ENCODE results near the gene PTTG2. TPM values are rescaled to one million over a fixed set of nuclear protein-coding genes. Genes with fewer than 3 reads are reported as not detected.

PTTG2 gene
- total and polyA plus RNA-seq, 2 of the 13 experiments (the other 11 are each of a cell fraction or from before 2014, with no cell fraction given): not detected

DNA sequence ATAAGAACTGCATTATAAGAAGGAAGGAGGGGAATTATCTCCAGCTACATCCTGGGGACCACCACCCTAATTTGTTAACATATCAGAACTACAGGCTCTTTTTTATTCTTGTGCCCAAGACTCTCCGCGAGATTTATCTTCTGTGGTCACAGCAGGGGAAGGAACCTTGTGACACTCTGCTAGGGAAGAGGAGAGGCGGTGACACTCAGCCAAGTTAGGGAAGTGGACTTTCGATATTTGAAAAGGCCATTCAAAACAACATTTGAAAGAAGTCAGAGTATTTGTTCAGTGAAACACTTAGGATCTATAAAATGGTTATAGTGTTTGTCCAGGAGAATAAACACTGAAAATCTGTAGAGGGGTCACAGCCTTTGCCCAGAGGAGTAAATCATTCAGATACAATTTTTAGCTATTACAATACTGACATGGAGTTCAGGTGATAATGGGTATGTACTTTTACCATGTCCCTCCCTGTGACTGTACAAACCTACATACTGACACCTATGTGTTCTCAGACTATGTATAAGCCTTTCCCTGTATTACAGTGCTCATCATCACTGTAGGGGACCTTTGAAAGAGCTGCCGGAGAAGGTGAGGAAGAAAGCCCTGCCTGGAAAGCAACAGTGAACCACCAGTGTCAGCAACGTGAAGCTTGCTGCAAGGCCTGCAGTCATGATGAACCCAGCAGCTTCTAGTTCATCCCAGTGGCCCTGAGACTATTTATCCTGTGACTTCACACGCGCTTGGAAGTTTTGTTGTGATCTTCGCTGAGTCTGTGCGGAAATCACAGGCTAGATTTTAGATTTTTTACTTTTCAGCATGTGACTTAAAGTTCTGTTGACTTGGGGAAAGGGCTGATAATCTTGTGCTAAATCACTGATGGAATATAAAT, 8.5 kb upstream of the PTTG2 start (continued):
- TF ChIP-seq, protein P1, sequence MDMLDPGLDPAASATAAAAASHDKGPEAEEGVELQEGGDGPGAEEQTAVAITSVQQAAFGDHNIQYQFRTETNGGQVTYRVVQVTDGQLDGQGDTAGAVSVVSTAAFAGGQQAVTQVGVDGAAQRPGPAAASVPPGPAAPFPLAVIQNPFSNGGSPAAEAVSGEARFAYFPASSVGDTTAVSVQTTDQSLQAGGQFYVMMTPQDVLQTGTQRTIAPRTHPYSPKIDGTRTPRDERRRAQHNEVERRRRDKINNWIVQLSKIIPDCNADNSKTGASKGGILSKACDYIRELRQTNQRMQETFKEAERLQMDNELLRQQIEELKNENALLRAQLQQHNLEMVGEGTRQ (IDR thresholded peaks at IDR 0.05; ENCODE audit: low read depth, low read length): no peak; the same call in 1 of the 2 replicates
- TF ChIP-seq, protein P1 (CRISPR knock-in tag; IDR thresholded peaks at IDR 0.05; ENCODE audit: borderline replicate concordance): peak; percentile 71; the same call in 1 of the 2 replicates
- 0 out of 2 replicates have a peak, but pooled peaks have one; percentile 26 for TF ChIP-seq FOXA3 (CRISPR knock-in tag; IDR thresholded peaks at IDR 0.05)
- no peak for TF ChIP-seq JUN (CRISPR knock-in tag; IDR thresholded peaks at IDR 0.05)
- TF ChIP-seq ARNTL (CRISPR knock-in tag; IDR thresholded peaks at IDR 0.05): peak; percentile 41; the same call in 1 of the 2 replicates
- TF ChIP-seq SOX13 (IDR thresholded peaks at IDR 0.05): no peak
- TF ChIP-seq SOX13 (CRISPR knock-in tag; conservative IDR thresholded peaks at IDR 0.05 in 1 of 2, IDR thresholded peaks at IDR 0.05 in 1 of 2): peak in 1 of 2 experiments; percentile 34; a peak in 1 of 4 replicates
- peak; percentile 59; the same call in 1 of the 2 replicates for TF ChIP-seq SALL1 (CRISPR knock-in tag; IDR thresholded peaks at IDR 0.05)
- peak; percentile 65 for TF ChIP-seq RARA (CRISPR knock-in tag; IDR thresholded peaks at IDR 0.05)
- peak; percentile 69 for TF ChIP-seq BCL6 (CRISPR knock-in tag; IDR thresholded peaks at IDR 0.05)
- peak; percentile 36 for TF ChIP-seq HNF4A (CRISPR knock-in tag; IDR thresholded peaks at IDR 0.05)
- TF ChIP-seq, protein P2, sequence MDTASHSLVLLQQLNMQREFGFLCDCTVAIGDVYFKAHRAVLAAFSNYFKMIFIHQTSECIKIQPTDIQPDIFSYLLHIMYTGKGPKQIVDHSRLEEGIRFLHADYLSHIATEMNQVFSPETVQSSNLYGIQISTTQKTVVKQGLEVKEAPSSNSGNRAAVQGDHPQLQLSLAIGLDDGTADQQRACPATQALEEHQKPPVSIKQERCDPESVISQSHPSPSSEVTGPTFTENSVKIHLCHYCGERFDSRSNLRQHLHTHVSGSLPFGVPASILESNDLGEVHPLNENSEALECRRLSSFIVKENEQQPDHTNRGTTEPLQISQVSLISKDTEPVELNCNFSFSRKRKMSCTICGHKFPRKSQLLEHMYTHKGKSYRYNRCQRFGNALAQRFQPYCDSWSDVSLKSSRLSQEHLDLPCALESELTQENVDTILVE (CRISPR knock-in tag; IDR thresholded peaks at IDR 0.05): no peak
- TF ChIP-seq, protein P3, sequence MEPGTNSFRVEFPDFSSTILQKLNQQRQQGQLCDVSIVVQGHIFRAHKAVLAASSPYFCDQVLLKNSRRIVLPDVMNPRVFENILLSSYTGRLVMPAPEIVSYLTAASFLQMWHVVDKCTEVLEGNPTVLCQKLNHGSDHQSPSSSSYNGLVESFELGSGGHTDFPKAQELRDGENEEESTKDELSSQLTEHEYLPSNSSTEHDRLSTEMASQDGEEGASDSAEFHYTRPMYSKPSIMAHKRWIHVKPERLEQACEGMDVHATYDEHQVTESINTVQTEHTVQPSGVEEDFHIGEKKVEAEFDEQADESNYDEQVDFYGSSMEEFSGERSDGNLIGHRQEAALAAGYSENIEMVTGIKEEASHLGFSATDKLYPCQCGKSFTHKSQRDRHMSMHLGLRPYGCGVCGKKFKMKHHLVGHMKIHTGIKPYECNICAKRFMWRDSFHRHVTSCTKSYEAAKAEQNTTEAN (CRISPR knock-in tag; conservative IDR thresholded peaks at IDR 0.05): no peak
- no peak; the same call in 1 of the 2 replicates for TF ChIP-seq HNF4G (IDR thresholded peaks at IDR 0.05; ENCODE audit: borderline replicate concordance, low read depth, low read length)
- TF ChIP-seq HNF4G (CRISPR knock-in tag; IDR thresholded peaks at IDR 0.05; ENCODE audit: borderline replicate concordance, low read depth): no peak
- 0 out of 2 replicates have a peak, but pooled peaks have one; percentile 26 for TF ChIP-seq TARDBP (CRISPR knock-in tag; IDR thresholded peaks at IDR 0.05)
- TF ChIP-seq, protein P4, sequence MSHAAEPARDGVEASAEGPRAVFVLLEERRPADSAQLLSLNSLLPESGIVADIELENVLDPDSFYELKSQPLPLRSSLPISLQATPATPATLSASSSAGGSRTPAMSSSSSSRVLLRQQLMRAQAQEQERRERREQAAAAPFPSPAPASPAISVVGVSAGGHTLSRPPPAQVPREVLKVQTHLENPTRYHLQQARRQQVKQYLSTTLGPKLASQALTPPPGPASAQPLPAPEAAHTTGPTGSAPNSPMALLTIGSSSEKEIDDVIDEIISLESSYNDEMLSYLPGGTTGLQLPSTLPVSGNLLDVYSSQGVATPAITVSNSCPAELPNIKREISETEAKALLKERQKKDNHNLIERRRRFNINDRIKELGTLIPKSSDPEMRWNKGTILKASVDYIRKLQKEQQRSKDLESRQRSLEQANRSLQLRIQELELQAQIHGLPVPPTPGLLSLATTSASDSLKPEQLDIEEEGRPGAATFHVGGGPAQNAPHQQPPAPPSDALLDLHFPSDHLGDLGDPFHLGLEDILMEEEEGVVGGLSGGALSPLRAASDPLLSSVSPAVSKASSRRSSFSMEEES (CRISPR knock-in tag; IDR thresholded peaks at IDR 0.05): 0 out of 2 replicates have a peak, but pooled peaks have one; percentile 39
- TF ChIP-seq TCF7 (IDR thresholded peaks at IDR 0.05; ENCODE audit: low read depth): peak; percentile 80
- no peak for TF ChIP-seq HES4 (CRISPR knock-in tag; IDR thresholded peaks at IDR 0.05; ENCODE audit: borderline replicate concordance)
- 0 out of 2 replicates have a peak, but pooled peaks have one; percentile 13 for TF ChIP-seq HDAC2 (CRISPR knock-in tag; IDR thresholded peaks at IDR 0.05)
- TF ChIP-seq ELF1 (CRISPR knock-in tag; IDR thresholded peaks at IDR 0.05): 0 out of 2 replicates have a peak, but pooled peaks have one; percentile 21
- peak; percentile 8; the same call in 1 of the 2 replicates for TF ChIP-seq FOXO1 (CRISPR knock-in tag; IDR thresholded peaks at IDR 0.05)

Data from HepG2 (cell line).